HUES64 (cell line): ENCODE results near the gene WARS2.

Experiments
- H3K27ac ChIP-seq: 2 replicates; pipeline ENCODE4 v1.7.0; 2013; ENCODE audit warnings: low read depth, low read length, inconsistent platforms
- H3K27me3 ChIP-seq: 2 replicates; pipeline ENCODE4 v1.6.1; 2013; ENCODE audit warnings: mild to moderate bottlenecking, low read length; ENCODE audit not compliant: insufficient read depth
- H3K36me3 ChIP-seq: 2 replicates; pipeline ENCODE4 v1.6.1; 2013; ENCODE audit warnings: mild to moderate bottlenecking, low read length; ENCODE audit not compliant: insufficient read depth
- H3K4me1 ChIP-seq: 2 replicates; pipeline ENCODE4 v1.6.1; 2013; ENCODE audit warnings: mild to moderate bottlenecking, low read length, moderate library complexity; ENCODE audit not compliant: insufficient read depth
- H3K4me3 ChIP-seq: 2 replicates; pipeline ENCODE4 v1.5.1; 2013; ENCODE audit warnings: mild to moderate bottlenecking, low read length, moderate library complexity
- H3K9ac ChIP-seq: 2 replicates; pipeline ENCODE4 v1.6.1; 2013; ENCODE audit warnings: mild to moderate bottlenecking, low read depth, low read length
- H3K9me3 ChIP-seq: 2 replicates; pipeline ENCODE4 v1.6.1; 2013; ENCODE audit warnings: low read depth, low read length; ENCODE audit not compliant: insufficient read depth
- WGBS: fragments of 150-250, 120-280 bp; methylation state at CpG from one replicate; pipeline ENCODE4 v1.1.7; 2013; ENCODE audit warnings: missing lambda C conversion rate; 5-methylcytosine and 5-hydroxymethylcytosine counted together

WARS2 gene

DNA sequence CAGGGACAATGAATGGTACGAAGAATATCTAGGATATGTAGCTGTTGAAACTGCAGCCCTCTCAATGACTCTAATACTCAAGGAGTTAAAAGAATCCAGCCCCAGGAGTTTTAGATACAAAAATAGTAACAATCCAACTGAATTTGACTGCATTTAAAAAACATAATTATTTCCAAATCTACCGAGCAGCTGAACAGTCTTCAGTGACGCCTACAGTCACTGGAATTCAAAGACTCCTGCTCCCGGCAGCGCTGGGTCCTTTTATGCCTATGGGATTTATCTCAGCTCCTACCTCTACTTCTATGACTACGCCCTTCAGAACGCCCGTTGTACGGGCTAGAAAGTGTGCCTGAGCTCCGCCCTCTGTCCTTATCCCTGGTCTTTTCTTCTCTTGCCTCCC lies 55.7 kb downstream of the WARS2 start:
- 93% methylated on average over 10 of the region's 10 CpGs for WGBS
- Histone ChIP-seq H3K9ac (no peak overlapping the region), H3K36me3 (no peaks in the 10 kb centered on the region), H3K27me3 (no peaks in the 10 kb centered on the region), H3K9me3 (no peaks in the 10 kb centered on the region), H3K4me1 (peaks cover 33% of the 10 kb centered on the region), H3K27ac (no peak overlapping the region), H3K4me3 (no peak overlapping the region)

- Histone ChIP-seq H3K27me3 (no peaks in the 10 kb centered on the region), H3K9me3 (no peaks in the 10 kb centered on the region), H3K36me3 (no peaks in the 10 kb centered on the region), H3K4me3 (no peak overlapping the region), H3K9ac (no peak overlapping the region), H3K4me1 (peaks cover 35% of the 10 kb centered on the region), H3K27ac (no peak overlapping the region)
- WGBS = 96% methylated on average over 3 of the region's 6 CpGs
These were observed 56.5 kb downstream of the WARS2 start for GRCh38 chr1:119083980-119084379.

GRCh38 chr1:119083479-119083878 lies 57.0 kb downstream of the WARS2 start:
- WGBS = no CpG with 5 or more reads among the region's 1 CpG
- H3K4me1 ChIP-seq = peaks cover 35% of the 10 kb centered on the region
- H3K9ac ChIP-seq = no peak overlapping the region
- no peak overlapping the region for H3K4me3 ChIP-seq
- no peak overlapping the region for H3K27ac ChIP-seq
- H3K27me3 ChIP-seq = no peaks in the 10 kb centered on the region
- no peaks in the 10 kb centered on the region for H3K36me3 ChIP-seq
- H3K9me3 ChIP-seq = no peaks in the 10 kb centered on the region

DNA sequence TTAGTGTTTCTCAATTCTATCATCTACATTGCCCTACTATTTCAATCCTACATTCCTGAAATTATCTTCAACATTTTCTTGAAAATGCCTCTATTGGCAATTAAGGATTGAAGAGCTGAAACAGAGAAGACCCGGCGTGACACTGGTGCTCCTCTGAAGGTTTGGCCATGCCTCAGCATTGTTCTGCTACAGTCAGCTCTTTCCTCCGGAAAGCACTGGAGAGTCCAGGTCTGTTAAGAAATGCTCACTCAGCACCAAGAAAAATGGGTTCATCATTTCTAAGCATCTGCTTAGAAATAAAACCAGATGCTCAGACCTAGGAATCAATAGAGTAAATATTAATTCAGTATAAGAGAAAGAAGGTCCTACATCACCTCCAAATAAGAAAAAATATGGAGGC lies 58.8 kb downstream of the WARS2 start:
- Histone ChIP-seq H3K4me1 (peaks cover 21% of the 10 kb centered on the region), H3K27me3 (no peaks in the 10 kb centered on the region), H3K4me3 (no peak overlapping the region), H3K9me3 (no peaks in the 10 kb centered on the region), H3K9ac (no peak overlapping the region), H3K27ac (no peak overlapping the region), H3K36me3 (no peaks in the 10 kb centered on the region)
- WGBS = 91% methylated on average over 3 of the region's 3 CpGs

DNA sequence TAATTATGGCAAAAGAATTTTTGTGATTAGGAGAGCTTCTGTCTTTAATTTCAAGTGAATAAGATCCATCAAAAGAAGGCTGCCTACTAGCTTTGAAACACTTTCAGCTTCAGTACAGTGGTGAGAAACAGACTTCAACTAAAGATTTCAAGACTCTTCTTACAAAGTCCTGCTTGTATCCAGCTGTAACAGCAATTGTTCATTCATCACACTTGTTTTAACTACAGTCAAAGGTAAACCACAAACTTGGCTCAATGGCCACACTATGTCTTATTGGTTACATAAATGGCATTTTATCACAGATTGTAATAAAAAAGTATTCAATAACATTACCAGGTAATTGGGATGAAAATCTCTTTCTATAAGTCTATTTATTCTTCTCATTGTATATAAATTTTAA lies 59.2 kb downstream of the WARS2 start:
- H3K9me3 ChIP-seq = no peaks in the 10 kb centered on the region
- no peaks in the 10 kb centered on the region for H3K36me3 ChIP-seq
- H3K27me3 ChIP-seq = no peaks in the 10 kb centered on the region
- H3K4me3 ChIP-seq = no peak overlapping the region
- H3K9ac ChIP-seq = no peak overlapping the region; the same call in 1 of the 2 replicates
- H3K27ac ChIP-seq = peak overlapping the region; percentile 66
- H3K4me1 ChIP-seq = peaks cover 21% of the 10 kb centered on the region

DNA sequence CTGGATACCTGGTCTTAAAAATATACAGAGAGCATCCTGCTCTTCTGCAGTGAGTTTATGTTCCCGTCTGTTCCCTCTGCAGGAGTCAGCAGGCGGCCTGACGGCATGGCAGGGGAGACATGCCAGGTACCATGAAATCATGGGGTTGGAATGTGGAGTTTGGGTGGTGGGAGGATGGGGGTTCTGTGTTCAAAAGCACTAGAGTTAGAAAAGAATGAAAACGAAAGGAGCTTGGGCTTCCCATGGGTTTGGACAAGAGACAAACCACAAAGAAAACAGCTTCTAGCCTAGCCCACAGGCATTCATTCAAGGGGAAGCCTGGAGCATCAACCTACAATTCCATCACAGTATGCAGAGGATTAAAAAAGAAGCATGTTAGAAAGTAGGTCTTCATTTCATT lies 59.9 kb downstream of the WARS2 start:
- H3K9ac ChIP-seq = no peak overlapping the region
- H3K27me3 ChIP-seq = no peaks in the 10 kb centered on the region
- H3K27ac ChIP-seq = peak overlapping the region; percentile 66
- 37% methylated on average over 4 of the region's 4 CpGs for WGBS
- H3K4me3 ChIP-seq = no peak overlapping the region
- no peaks in the 10 kb centered on the region for H3K9me3 ChIP-seq
- H3K4me1 ChIP-seq = peaks cover 21% of the 10 kb centered on the region
- no peaks in the 10 kb centered on the region for H3K36me3 ChIP-seq

DNA sequence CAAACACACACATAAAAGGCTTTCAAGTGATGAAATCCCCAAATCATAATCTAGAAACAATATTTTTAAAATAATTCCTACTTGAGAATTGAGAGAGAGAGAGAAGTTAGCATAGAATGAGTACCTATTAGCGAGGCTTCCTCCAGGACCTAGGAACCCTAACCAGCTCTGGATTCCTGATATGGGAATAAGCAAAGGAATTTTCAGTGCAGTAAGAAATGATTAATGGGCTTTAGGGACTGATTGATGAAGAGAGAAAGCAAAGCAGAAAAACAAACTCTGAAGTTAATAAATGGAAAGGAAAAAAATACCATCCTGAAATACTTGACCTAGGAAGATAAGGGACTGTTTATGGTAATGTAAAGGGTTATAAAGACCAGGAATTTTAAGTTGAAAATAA lies 60.6 kb downstream of the WARS2 start:
- H3K4me3 ChIP-seq = no peak overlapping the region

GRCh38 chr1:119075614-119076013 lies 64.8 kb downstream of the WARS2 start:
- Histone ChIP-seq H3K36me3 (no peaks in the 10 kb centered on the region), H3K4me3 (no peak overlapping the region), H3K27ac (no peak overlapping the region), H3K9me3 (no peaks in the 10 kb centered on the region), H3K4me1 (peaks cover 10% of the 10 kb centered on the region; the same call in 1 of the 2 replicates), H3K27me3 (no peaks in the 10 kb centered on the region), H3K9ac (no peak overlapping the region)
- WGBS = 100% methylated on average over 1 of the region's 1 CpG

More for the DNA sequence above, 60.6 kb downstream of the WARS2 start:
- WGBS = 97% methylated on average over 1 of the region's 1 CpG
- Histone ChIP-seq H3K4me1 (peaks cover 21% of the 10 kb centered on the region), H3K9me3 (no peaks in the 10 kb centered on the region), H3K27ac (no peak overlapping the region), H3K9ac (no peak overlapping the region), H3K36me3 (no peaks in the 10 kb centered on the region), H3K27me3 (no peaks in the 10 kb centered on the region)

DNA sequence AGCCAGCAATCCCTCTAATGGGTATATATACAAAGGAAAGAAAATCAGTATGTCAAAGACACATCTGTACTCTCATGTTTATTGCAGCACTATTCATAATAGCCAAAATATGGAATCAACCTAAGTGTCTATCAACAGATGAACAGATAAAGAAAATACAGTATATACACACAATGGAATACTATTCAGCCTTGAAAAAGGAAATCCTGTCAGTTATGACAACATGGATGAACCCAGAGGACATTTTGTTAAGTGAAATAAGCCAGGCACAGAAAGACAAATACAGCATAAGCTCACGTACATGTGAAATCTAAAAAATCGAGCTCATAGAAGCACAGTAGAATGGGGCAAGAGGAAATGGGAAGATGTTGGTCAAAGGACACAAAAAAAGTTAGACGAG lies 69.1 kb downstream of the WARS2 start:
- no peak overlapping the region for H3K4me3 ChIP-seq
- no peaks in the 10 kb centered on the region for H3K4me1 ChIP-seq
- no peak overlapping the region for H3K27ac ChIP-seq
- H3K36me3 ChIP-seq = no peaks in the 10 kb centered on the region
- H3K27me3 ChIP-seq = no peaks in the 10 kb centered on the region
- H3K9ac ChIP-seq = no peak overlapping the region
- no peaks in the 10 kb centered on the region for H3K9me3 ChIP-seq
- WGBS = 93% methylated on average over 3 of the region's 3 CpGs

DNA sequence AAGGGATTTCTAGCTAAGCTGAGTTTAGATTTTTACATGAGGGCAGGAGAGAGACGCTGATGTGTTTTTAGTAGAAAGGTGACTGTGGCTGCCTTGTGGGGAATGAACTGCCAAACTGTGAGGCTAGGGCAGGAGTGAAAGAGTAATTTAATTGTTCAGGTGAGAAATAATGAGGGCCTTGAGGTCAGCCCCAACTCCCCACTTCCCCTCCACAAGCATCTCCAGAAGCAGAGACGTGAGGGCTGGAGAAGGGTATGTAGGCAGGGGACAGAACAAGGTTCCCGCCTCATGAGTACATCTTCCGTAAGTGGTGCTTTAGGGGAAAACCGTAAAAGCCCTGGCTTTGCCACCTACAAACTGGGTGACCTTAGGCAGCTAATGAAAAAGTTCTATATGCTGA lies 70.8 kb downstream of the WARS2 start:
- 85% methylated on average over 5 of the region's 5 CpGs for WGBS
- no peaks in the 10 kb centered on the region for H3K9me3 ChIP-seq

DNA sequence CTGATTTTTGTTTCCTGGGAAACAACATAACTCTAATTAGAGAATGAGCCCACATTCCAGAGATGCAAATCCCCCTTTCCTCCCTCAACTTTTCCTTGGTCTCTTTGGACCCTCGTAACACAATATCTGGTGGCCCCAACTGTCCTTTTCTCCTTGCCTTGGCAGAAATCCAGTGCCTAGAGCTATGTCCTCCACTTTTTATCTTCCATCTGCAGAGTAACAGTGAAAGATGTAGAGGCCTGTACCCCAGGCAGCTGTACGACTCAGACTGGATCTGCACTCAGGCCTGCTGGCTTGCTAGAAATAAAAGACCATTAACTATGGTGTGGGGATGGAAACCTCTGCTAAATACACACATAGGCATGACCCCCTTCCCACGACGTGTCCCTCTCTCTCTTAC lies 72.0 kb downstream of the WARS2 start:
- H3K9ac ChIP-seq = no peak overlapping the region
- no peaks in the 10 kb centered on the region for H3K27me3 ChIP-seq
- H3K36me3 ChIP-seq = no peaks in the 10 kb centered on the region
- H3K4me3 ChIP-seq = no peak overlapping the region
- no peak overlapping the region for H3K27ac ChIP-seq
- no peaks in the 10 kb centered on the region for H3K9me3 ChIP-seq
- no peaks in the 10 kb centered on the region for H3K4me1 ChIP-seq
- 91% methylated on average over 2 of the region's 4 CpGs for WGBS

More for the DNA sequence above, 70.8 kb downstream of the WARS2 start:
- H3K27me3 ChIP-seq = no peaks in the 10 kb centered on the region
- H3K9ac ChIP-seq = no peak overlapping the region
- H3K27ac ChIP-seq = no peak overlapping the region
- H3K4me3 ChIP-seq = no peak overlapping the region
- H3K4me1 ChIP-seq = no peaks in the 10 kb centered on the region
- no peaks in the 10 kb centered on the region for H3K36me3 ChIP-seq

GRCh38 chr1:119061700-119062099 lies 78.8 kb downstream of the WARS2 start:
- Histone ChIP-seq H3K27ac (no peak overlapping the region), H3K9me3 (no peaks in the 10 kb centered on the region), H3K4me1 (no peaks in the 10 kb centered on the region), H3K36me3 (no peaks in the 10 kb centered on the region), H3K4me3 (no peak overlapping the region), H3K27me3 (no peaks in the 10 kb centered on the region), H3K9ac (no peak overlapping the region)
